CD4-positive, alpha-beta T cell (primary cell): ENCODE results near the gene NSL1. TPM values are rescaled to one million over a fixed set of nuclear protein-coding genes. Genes with fewer than 3 reads are reported as not detected.

ENCODE experiments used
- ATAC-seq: fragments of 200-7000 bp; cut with Tn5 transposase; one replicate; pipeline ENCODE4 v1.10.0; 2022; ENCODE audit warnings: mild to moderate bottlenecking; ENCODE audit not compliant: poor library complexity
- CTCF ChIA-PET: fragments of 350-600 bp; sonication (Branson Sonifier 250); formaldehyde crosslinking; loops from one replicate; lab custom pipeline; 2021; ENCODE audit warnings: antibody characterized with exemption, inconsistent platforms; lab: Charles Lee
- POLR2A ChIA-PET: fragments of 350-600 bp; sonication (Branson Sonifier 250); formaldehyde crosslinking; loops from one replicate; lab custom pipeline; 2021; ENCODE audit warnings: antibody characterized with exemption, inconsistent platforms; lab: Charles Lee
- DNase-seq, 14 experiments: peaks; one replicate each; pipeline ENCODE4 v3.0.0-alpha.2; 2013 to 2020; ENCODE audit warnings: mixed read lengths in 2 of 14
- H3K27ac ChIP-seq, 2 donors: one replicate each; pipeline versions ENCODE4 v1.5.1 to v1.7.0; 2013; ENCODE audit warnings: low read length in 2 of 2, low read depth in 1 of 2, mild to moderate bottlenecking in 1 of 2
- H3K27me3 ChIP-seq, 2 experiments: 1 replicate in 1 of 2; 2 replicates in 1 of 2; pipeline versions ENCODE4 v1.6.1 to v1.7.0; 2013; ENCODE audit warnings: low read length in 2 of 2, control low read depth in 1 of 2, mild to moderate bottlenecking in 1 of 2, moderate library complexity in 1 of 2; ENCODE audit not compliant: insufficient read depth in 2 of 2, control insufficient read depth in 1 of 2
- H3K36me3 ChIP-seq: one replicate; pipeline ENCODE4 v1.6.1; 2013; ENCODE audit warnings: low read length, control low read depth; ENCODE audit not compliant: insufficient read depth
- H3K4me1 ChIP-seq: one replicate; pipeline ENCODE4 v1.6.1; 2013; ENCODE audit warnings: low read length, control low read depth; ENCODE audit not compliant: insufficient read depth
- H3K4me3 ChIP-seq: one replicate; pipeline ENCODE4 v1.5.1; 2013; ENCODE audit warnings: mild to moderate bottlenecking, low read length, moderate library complexity
- H3K9me3 ChIP-seq, 2 experiments: 1 replicate in 1 of 2; 2 replicates in 1 of 2; pipeline versions ENCODE4 v1.6.1 to v1.7.0; 2013; ENCODE audit warnings: low read length in 2 of 2, mild to moderate bottlenecking in 2 of 2, control low read depth in 1 of 2, moderate library complexity in 1 of 2; ENCODE audit not compliant: control insufficient read depth in 1 of 2, insufficient read depth in 1 of 2
- H3K27ac Mint-ChIP-seq: one replicate; pipeline ENCODE4 v1.8.0; 2020; ENCODE audit warnings: mixed read lengths
- H3K27me3 Mint-ChIP-seq: one replicate; pipeline ENCODE4 v1.8.0; 2021; ENCODE audit warnings: mixed read lengths
- H3K36me3 Mint-ChIP-seq: one replicate; pipeline ENCODE4 v1.8.0; 2021; ENCODE audit warnings: low read depth, mixed read lengths
- H3K4me1 Mint-ChIP-seq: one replicate; pipeline ENCODE4 v1.8.0; 2021; ENCODE audit warnings: low read depth, mixed read lengths
- H3K4me3 Mint-ChIP-seq: one replicate; pipeline ENCODE4 v1.8.0; 2020; ENCODE audit warnings: mild to moderate bottlenecking, mixed read lengths
- H3K9me3 Mint-ChIP-seq: one replicate; pipeline ENCODE4 v1.8.0; 2020; ENCODE audit warnings: mixed read lengths
- CTCF ChIP-seq: fragments of 200-600 bp; IDR thresholded peaks from one replicate; pipeline ENCODE4 v1.8.0; 2022; ENCODE audit warnings: antibody characterized with exemption, mild to moderate bottlenecking
- intact Hi-C, 2 experiments: fragments of 100-400 bp; cut with DNase I in 1 of 2; cut with micrococcal nuclease in 1 of 2; formaldehyde crosslinking; loops; one replicate each; pipeline versions ENCODE4 v1.15.1 to v1.9.0; 2023 to 2025; cut with DNase I, micrococcal nuclease
- total RNA-seq, 174 experiments: library from RNA in 2 of 174; stranded (reverse) in 2 of 174; gene quantifications; one replicate each; pipeline ENCODE4 v1.2.3 and lab custom pipeline; 2021 to 2026

Gene NSL1
- total RNA-seq, 2 experiments from 2014 or later: 14.1 to 15.7 TPM

- ChIA-PET CTCF (no interaction called here), POLR2A (interaction anchor here (1.2 kb wide), 1 partner anchor 63 kb away, joined by 6 read pairs; the partner anchor contains the start of gene FLVCR1)
- no peaks in the 10 kb centered on the region for H3K9me3 Mint-ChIP-seq
- Histone ChIP-seq H3K4me1 (peaks cover 31% of the 10 kb centered on the region), H3K27me3 (no peaks in the 10 kb centered on the region), H3K9me3 (no peaks in the 10 kb centered on the region), H3K27ac (peak overlapping the region in 1 of 2 donors; percentile 12), H3K4me3 (no peak overlapping the region), H3K36me3 (peaks cover 31% of the 10 kb centered on the region)
- no peak for TF ChIP-seq CTCF
- H3K4me1 Mint-ChIP-seq: peaks cover 35% of the 10 kb centered on the region
- intact Hi-C loops: loop anchor here (5.0 to 10.0 kb wide), 5 partner anchors 220 to 1120 kb away; partner anchors contain the start of genes ANGEL2 (in 1 of the 2), NEK2 (in 1 of the 2) and PACC1 (in 1 of the 2)
- DNase-seq (peak in 3 of 14 experiments; percentile 49 to 55 (median 50)), ATAC-seq (no peak)
- H3K27me3 Mint-ChIP-seq: peaks cover 4% of the 10 kb centered on the region
- H3K4me3 Mint-ChIP-seq: peak overlapping the region; percentile 69
- peaks cover 57% of the 10 kb centered on the region for H3K36me3 Mint-ChIP-seq
- H3K27ac Mint-ChIP-seq: peak overlapping the region; percentile 78
These were observed 3.0 kb upstream of the NSL1 start for GRCh38 chr1:212794561-212795014.

- ChIA-PET CTCF (interaction anchor here (0.7 kb wide), 1 partner anchor 334 kb away, joined by 3 read pairs; no protein-coding TSS in a partner anchor), POLR2A (interaction anchor here (1.1 to 1.9 kb wide), 3 partner anchors 38 to 127 kb away, joined by 3 to 11 read pairs (median 3); partner anchors contain the start of gene FLVCR1)
- Mint-ChIP-seq H3K4me1 (peaks cover 41% of the 10 kb centered on the region), H3K9me3 (no peaks in the 10 kb centered on the region), H3K27ac (peak overlapping the region; percentile 90), H3K36me3 (peaks cover 44% of the 10 kb centered on the region), H3K4me3 (peak overlapping the region; percentile 96), H3K27me3 (peaks cover 4% of the 10 kb centered on the region)
- ATAC-seq: no peak
- peak overlapping the region; percentile 71 for H3K4me3 ChIP-seq
- H3K36me3 ChIP-seq: peaks cover 17% of the 10 kb centered on the region
- no peak for DNase-seq
- peak overlapping the region in 1 of 2 donors; percentile 73 for H3K27ac ChIP-seq
- no peaks in the 10 kb centered on the region for H3K27me3 ChIP-seq
- peaks cover 31% of the 10 kb centered on the region for H3K4me1 ChIP-seq
- TF ChIP-seq CTCF: no peak
- H3K9me3 ChIP-seq: no peaks in the 10 kb centered on the region
- intact Hi-C loops: loop anchor here (2.0 to 10.0 kb wide), 7 partner anchors 222 to 1118 kb away; partner anchors contain the start of genes ANGEL2 (in 1 of the 2), NEK2 (in 1 of the 2) and PACC1 (in 1 of the 2)
These were observed 875 bp upstream of the NSL1 start for GRCh38 chr1:212792396-212792908.

GRCh38 chr1:212791261-212791675 lies 309 bp downstream of the NSL1 start:
- POLR2A ChIA-PET: interaction anchor here (0.7 to 1.9 kb wide), 14 partner anchors 14 to 505 kb away, joined by 3 to 15 read pairs (median 5); partner anchors contain the start of genes BATF3, FLVCR1, NENF and PPP2R5A
- H3K4me1 Mint-ChIP-seq: peaks cover 41% of the 10 kb centered on the region
- H3K9me3 Mint-ChIP-seq: no peaks in the 10 kb centered on the region
- peak; percentile 63 for ATAC-seq
- Histone ChIP-seq H3K27ac (peak overlapping the region; percentile 73 to 77), H3K4me1 (peaks cover 31% of the 10 kb centered on the region), H3K9me3 (no peaks in the 10 kb centered on the region), H3K4me3 (peak overlapping the region; percentile 71), H3K36me3 (peaks cover 17% of the 10 kb centered on the region), H3K27me3 (no peaks in the 10 kb centered on the region)
- H3K4me3 Mint-ChIP-seq: peak overlapping the region; percentile 96
- peaks cover 4% of the 10 kb centered on the region for H3K27me3 Mint-ChIP-seq
- CTCF ChIA-PET: interaction anchor here (1.0 to 1.7 kb wide), 5 partner anchors 9 to 1093 kb away, joined by 3 to 11 read pairs (median 5); no protein-coding TSS in a partner anchor
- no peak for DNase-seq
- peaks cover 44% of the 10 kb centered on the region for H3K36me3 Mint-ChIP-seq
- H3K27ac Mint-ChIP-seq: peak overlapping the region; percentile 90
- intact Hi-C loops: loop anchor here (5.0 to 10.0 kb wide), 5 partner anchors 224 to 1116 kb away; partner anchors contain the start of genes ANGEL2 (in 1 of the 2), NEK2 (in 1 of the 2) and PACC1 (in 1 of the 2)
- no peak for TF ChIP-seq CTCF
